DMS114 treated with DMSO at 0.1 percent for 48 hours (cell line): Measurements from ENCODE around the gene SCYL2.
A peak's percentile ranks its signal among the peaks of the same experiment; 100 is the strongest.
"Not testable (repeated sequence)": the region's sequence is repeated elsewhere in the genome, so short reads cannot be mapped to it uniquely, and the experiment has no call there.

Experiments used
- DNase-seq: peaks from one replicate; lab custom pipeline; 2025; ENCODE audit not compliant: unreplicated experiment; lab: John Stamatoyannopoulos, UW

The SCYL2 gene

DNA sequence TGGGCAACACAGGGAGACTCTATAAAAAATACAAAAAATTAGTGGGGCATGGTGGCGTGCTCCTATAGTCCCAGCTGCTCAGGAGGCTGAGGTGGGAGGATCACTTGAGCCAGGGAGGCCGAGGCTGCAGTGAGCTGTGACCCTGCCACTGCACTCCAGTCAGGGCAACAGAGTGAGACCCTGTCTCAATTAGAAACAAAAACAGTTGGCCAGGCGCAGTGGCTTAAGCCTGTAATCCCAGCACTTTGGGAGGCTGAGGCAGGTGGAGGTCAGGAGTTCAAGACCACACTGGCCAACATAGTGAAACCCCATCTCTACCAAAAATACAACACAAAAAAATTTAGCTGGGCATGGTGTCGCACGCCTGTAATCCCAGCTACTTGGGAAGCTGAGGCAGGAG is 1.9 kb upstream of the SCYL2 start:
- DNase-seq: not testable (repeated sequence)

DNA sequence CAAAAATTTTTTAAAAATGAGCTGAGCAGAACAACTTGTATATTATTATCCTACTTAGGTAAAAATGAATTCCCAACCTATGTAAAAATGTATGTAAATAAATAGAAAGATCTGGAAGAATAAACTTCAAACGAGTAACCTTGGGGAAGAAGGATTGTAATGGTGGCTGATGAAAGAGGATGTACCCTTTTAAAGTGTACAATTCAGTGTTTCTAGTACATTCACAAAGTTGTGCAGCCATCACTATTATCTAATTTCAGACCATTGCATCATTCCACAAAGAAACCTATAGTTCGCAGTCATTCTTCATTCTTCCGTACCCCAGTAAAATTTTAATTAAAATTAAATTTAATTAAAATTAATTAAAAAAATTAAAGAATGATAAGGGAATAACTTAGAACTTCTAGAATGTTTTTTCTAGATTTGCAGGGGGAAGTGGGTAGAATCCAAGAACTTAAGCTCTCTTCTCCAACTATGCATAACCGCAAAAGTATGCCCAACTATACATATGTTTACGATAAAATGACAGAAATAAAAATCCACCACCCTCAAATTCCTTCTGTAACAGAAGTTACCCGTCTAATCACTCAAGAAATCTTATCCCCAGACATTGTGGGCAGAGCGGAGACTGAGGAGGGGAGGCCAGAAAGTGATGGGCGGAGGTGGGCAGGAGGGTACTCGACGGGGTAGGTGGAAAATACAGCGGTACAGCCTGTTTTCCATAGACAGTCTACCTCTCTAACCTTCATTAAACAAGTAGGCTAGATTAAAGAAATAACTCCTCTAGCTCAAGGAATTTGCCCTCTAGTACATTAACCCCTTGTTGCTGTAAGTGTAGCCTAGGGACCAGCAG is 1.0 kb upstream of the SCYL2 start:
- peak; percentile 66 for DNase-seq

DNA sequence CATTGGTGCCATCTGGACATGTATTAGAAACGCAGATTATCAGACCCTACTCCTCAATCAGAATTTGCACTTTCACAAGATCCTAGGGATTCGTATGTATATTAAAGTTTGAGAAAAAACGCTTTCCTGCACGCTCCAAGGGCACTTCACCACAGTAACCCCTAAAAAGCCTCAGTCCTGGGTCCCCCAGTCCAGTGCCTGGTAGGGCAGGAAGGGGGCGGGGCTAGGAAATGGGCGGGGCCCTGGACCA is 467 bp upstream of the SCYL2 start:
- no peak for DNase-seq

DNA sequence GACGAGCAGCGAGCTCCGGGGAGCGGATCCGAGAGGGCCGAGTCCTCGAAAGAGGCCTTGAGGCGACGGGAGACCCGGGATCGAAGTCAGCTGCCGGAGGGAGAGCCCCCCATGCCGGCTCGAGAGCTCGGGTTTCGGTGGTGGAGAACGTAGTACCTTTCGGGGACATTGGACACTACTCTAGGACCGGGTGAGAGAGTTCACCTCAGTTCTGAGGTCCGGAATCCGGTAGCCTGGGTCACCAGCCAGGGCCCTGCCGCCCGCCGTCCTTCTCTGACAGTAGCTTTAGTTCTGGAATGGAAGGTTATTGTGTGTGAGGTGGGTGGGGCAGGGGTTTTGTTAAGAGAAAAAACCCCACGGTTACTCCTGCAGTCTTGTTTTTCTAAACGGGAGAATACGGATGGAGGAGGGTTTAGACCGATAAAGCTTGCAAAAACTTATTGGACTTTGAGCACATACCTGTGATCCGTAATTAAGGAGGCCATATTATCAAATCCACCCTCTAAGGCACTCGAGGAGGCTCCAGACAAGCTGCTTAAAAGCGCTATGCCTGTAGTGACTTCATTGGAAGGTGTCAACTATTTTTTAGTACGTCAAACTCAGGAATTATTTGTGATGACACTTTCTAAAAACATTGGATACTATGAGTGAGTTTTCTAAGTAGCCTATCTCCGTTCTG is 765 bp downstream of the SCYL2 start:
- no peak for DNase-seq

DNA sequence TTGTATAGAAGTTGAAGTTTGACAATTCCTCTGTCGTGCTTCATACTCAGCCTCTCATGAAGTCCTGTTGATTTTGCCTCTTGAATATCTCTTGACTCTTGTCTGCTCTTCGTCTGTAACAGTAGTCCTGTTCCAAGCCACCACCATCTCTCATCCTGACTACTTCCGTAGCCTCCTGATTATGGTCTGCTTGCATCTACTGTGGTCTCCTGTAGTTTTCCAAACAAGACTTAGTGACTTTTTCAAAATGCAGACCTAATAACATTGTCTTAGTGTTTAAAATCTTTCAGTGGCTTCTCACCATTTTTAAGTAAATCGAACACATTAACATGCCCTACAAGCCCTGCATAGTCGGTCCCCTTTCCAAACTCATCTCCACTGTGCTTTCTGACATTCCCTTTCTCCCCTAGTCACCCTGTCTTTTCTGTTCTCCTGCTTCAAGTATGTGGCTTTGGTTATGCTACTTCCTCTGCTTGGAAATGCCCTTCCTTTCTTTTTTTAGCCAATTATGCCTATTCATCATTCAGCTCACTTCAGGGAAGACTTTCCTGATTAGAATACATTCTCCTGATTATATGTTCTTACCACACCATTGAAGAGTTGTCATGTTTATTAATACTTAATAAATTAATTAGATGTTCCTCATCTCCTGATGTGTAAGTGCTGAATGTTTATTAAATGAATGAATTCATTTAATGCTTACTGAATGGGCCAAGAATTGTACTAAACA is 2.0 kb downstream of the SCYL2 start:
- no peak for DNase-seq

DNA sequence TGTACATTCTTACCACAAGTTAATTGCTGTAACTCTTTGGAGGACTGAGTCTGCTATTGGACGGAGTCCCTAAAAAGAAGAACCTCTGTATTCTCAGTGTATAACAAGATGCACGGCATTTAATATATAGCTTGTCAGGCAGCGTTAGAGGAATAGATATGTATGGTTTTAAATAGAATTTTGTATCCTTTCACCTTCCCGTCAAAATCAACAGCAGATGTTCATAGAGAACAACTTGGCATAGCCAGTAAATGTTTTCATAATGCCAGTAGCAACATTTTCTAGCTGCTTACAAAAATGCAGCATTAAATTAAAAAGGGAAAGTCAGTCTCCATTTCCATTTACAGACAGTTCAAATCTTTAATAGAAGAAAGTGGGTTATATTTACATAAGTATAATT is 6.8 kb downstream of the SCYL2 start:
- no peak for DNase-seq

DNA sequence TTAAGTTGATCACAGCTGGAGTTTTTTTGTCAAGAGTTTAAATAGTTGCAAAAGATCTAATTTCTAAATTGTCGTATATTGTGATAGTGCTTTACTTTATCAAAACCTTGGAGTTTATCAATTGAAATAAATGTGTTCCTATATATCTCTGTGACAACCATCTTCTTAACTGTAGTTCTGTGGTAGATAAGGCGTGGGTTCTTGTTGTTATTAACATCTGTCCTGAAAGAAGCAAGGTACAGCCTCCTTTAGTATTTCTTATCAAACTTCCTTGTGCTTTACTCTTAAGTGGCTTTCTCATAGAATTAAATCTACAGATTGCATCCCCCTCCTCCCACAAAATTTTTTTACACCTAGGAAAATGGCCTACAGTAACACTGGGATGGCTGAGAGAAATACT is 7.3 kb downstream of the SCYL2 start:
- DNase-seq: no peak

DNA sequence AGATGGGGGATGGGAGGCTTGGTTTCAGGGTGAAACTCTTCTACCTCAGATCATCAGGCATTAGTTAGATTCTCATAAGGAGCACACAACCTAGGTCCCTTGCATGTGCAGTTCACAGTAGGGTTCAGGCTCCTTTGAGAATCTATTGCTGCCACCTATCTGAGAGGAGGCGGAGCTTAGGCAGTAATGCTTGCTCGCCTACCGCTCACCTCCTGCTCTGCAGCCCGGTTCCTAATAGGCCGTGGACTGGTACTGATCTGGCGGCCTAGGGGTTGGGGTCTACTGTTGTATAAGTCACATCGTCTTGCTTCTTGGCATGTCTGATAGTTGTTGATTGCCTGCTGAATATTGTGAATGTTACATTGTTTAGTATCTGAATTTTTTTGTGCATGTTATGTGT is 12.2 kb downstream of the SCYL2 start:
- no peak for DNase-seq

DNA sequence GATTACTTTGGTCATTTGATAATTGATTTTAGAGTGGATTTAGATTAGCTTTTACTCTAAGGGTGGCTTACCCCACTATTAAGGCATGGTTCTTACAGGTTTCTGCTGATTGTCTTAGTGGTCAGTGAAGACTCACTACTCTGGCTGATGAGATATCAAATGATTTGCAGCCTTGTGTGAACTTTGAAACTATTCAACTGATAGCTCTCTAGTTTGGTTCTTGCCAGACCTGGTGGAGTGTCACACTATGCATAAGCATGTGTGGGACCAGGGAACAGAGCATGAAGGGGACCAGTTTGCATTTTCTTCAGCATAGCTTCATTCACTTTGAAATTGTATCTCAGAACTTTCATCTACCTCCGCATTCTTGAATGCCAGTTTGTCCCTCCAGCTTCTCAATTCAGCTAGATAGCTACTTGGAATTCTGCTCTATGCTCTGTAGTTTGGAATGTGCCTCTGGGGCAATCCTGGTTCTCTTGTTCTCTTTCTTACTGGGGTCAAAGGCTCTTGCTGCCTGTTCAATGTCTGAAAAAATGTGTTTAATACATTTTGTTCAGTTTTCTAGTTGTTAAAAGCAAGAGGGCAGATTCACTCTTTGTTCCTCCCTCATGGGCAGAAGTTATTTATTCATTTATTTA is 12.7 kb downstream of the SCYL2 start:
- no peak for DNase-seq

DNA sequence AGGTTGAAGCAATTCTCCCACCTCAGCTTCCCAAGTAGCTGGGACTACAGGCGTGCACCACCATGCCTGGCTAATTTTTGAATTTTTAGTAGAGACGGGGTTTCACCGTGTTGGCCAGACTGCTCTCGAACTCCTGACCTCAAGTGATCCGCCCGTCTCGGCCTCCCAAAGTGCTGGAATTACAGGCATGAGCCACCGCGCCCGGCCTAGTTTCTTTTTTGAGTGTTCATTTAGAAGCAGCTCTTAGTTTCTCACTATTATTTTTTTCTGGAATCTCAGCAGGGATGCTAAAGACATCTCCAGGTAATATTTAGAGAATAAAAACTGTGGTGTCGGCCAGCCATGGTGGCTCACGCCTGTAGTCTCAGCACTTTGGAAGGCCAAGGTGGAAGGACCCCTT is 17.6 kb downstream of the SCYL2 start:
- DNase-seq: not testable (repeated sequence)

DNA sequence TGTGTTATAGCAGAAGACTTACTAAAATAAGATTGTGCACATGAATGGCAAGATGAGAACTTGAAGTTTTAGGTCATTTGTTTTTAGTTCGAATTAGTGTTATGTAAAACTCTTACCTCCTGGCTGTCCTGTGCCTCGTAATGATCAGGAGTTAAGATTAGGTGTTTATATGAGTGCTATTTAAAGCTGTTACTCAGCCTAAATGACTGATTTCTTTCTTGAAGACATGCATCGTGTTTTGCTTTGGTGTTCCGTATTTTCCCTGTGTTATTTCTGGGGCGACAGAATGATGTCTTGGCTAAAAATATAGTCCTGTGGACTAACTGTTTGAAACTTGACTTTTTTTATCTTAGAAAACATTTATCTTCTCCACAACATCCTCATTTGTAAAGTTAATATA is 22.1 kb downstream of the SCYL2 start:
- DNase-seq: no peak

DNA sequence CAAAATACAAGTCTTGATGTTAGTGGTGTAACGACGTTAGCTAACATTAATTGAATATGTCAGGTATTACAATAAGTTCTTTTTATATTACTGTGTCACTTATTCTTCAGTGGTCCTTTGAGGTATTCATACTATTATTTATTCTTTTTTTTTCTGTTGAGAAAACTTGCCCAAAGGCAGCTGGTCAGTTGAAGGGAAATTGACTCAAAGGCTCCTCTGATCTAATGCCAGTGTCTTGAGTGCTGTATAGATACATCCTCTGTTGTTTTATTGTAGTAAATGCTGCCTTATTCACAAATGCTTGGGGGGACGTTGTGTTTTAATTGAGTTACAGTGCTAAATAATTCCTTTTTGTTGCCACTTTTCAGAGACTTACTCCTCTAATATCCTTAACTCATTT is 23.0 kb downstream of the SCYL2 start:
- DNase-seq: no peak

DNA sequence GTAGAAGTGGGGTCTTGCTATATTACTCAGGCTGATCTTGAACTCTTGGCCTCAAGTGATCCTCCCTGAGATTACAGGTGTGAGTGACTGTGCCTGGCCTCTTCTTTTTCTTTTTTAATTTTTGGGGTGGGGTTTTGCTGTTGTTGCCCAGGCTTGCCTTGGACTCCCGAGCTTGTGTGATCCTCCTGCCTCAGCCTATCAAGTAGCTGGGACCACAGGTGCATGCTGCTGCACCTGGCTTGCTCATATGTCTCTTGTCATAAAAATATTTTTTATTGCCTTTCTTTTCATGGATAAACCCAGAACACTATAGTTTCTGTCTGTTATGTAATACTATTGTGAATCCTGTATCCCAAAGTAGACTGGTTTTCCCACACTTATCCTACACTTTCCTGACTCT is 26.0 kb downstream of the SCYL2 start:
- no peak for DNase-seq

DNA sequence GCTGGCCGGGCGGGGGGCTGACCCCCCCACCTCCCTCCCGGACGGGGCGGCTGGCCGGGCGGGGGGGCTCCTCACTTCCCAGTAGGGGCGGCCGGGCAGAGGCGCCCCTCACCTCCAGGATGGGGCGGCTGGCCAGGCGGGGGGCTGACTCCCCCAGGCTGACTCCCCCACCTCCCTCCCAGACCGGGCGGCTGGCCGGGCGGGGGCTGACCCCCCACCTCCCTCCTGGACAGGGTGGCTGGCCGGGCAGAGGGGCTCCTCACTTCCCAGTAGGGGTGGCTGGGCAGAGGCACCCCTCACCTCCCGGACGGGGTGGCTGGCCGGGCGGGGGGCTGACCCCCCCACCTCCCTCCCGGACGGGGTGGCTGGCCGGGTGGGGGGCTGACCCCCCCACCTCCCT is 27.4 kb downstream of the SCYL2 start:
- not testable (repeated sequence) for DNase-seq

DNA sequence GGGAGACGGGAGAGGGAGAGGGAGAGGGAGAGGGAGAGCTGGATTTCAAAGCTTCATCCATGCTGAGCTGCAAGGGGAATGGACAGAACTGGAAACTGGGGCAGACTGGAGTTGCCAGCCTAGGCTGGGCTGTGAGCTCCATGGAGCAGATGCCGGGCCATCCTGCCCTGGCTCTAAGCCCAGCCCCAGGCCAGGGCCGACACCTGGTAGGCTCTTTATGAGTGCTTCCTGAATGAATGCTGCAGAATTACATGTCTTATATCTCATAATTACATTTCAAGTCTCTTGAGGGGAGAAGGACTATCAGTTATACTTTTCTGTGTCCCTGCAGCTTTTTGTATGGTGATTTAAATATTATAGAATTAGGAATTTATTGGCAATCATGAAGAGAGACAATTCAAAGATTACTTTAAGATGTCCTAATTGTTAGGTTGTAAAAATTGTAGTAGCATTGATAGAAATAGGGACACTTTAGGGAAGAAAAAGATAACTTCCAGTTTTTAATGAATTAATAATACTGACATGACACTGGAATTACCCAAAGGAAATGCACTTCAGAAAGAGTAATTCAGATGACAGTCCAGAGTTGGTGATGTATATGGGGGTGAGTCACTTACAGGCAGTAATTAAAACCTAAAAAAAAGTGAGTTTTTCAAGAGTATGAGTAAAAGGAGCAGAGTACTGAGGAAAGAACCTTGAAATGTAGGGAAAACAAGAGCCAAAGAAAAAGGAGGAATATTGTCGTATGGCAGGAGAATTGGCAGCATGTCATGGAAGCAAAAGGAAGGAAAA is 29.0 kb downstream of the SCYL2 start:
- no peak for DNase-seq

DNA sequence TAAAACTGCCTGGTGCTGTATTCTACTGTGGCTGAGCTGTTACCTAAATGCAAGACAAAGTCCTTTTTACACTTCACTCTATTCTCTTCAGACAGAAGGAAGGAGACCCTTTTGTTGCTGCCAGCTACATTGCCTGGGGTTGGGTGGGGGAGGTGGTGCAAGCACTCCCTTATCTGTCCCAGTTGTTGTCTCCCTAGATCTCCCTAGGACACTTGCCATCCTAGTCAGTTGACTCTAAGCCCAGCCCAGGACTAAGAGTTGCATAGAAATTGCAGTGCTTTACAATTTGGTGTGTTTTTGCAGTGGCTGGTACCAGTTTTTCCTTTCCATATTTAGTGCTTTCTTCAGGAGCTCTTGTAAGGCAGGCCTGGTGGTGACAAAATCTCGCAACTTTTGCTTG is 35.1 kb downstream of the SCYL2 start:
- DNase-seq: no peak

DNA sequence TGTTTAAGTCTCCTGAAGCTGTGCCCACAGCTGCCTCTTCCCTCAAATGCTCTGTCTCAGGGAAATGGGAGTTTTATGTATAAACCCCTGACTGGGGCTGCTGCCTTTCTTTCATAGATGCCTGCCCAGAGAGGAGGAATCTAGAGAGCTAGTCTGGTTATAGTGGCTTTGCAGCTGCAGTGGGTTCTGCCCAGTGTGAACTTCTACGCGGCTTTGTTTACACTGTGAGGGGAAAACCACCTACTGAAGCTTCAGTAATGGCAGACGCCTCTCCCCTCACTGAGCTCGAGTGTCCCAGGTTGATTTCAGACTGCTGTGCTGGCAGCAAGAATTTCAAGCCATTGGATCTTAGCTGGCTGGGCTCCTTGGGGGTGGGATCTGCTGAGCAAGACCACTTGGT is 36.9 kb downstream of the SCYL2 start:
- no peak for DNase-seq

DNA sequence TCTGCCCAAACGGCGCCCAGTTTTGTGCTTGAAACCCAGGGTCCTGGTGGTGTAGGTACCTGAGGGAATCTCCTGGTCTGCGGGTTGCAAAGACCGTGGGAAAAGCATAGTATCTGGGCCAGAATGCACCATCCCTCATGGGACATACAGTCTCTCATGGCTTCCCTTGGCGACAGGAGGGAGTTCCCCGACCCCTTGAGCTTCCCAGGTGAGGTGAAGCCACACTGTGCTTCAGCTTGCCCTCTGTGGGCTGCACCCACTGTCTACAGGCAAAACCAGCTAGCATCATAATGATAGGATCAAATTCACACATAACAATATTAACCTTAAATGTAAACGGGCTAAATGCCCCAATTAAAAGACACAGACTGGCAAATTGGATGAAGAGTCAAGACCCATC is 37.4 kb downstream of the SCYL2 start:
- not testable (repeated sequence) for DNase-seq

DNA sequence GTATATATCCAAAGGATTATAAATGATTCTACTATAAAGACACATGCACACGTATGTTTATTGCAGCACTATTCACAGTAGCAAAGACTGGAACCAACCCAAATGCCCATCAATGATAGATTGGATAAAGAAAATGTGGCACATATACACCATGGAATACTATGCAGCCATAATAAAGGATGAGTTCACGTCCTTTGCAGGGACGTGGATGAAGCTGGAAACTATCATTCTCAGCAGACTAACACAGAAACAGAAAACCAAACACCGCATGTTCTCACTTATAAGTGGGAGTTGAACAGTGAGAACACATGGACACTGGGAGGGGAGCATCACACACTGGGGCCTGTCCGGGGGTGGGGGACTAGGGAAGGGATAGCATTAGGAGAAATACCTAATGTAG is 41.2 kb downstream of the SCYL2 start:
- DNase-seq: not testable (repeated sequence)

DNA sequence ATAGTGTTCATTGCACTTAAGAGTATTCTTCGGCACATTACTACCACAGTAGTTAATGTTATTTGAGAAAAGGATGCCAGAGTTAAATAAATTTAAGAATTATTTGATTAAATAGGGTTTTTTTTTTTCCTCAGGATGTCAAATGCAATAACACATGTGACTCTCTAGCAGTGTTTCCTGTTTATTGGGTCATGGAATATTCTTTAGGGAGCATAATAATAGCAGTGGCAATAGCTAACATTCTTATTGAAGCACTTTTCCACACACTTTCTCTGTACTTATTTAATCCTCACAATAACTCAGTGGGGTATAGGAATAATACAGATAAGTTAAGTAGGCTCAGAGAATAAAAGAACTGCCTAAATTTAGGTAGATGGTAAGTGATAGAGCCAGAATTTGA is 44.3 kb downstream of the SCYL2 start:
- no peak for DNase-seq

DNA sequence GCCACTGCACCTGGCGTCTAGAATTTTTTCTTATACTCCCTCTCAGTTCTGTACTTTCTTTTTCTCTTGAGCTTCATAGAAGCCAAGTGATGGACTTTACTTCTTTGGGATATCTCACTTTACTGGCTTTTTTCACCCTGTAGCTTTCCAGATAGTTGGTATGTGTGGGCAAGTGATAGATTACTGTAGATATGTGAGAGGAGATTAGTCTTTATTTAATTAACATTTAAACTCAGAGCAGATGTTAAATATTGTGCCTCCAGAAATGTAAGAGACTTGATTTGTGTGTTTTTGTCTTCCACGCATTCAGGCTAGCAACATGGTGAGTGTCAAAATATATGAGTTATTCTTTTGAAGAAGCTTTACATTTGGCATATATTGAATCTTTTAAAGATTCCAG is 50.4 kb downstream of the SCYL2 start:
- no peak for DNase-seq
